ENCODE results near the gene EZH2.

DNA sequence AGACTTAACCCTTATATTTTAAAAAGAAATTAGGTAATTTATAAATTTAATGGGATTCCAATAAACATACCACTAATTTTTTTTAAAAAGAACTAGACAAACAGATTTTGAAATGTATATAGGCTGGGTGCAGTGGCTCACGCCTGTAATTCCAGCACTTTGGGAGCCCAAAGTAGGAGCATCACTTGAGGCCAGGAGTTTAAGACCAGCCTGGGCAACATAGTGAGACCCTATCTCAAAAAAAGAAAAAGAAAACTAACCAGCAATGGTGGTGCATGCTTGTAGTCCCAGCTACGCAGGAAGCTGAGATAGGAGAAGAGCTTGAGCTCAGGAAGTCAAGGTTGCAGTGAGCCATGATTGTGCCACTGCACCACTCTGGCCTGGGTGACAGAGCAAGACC lies 62.7 kb downstream of the EZH2 start:
- TF ChIP-seq EP300 (IDR thresholded peaks at IDR 0.05; ENCODE audit: borderline replicate concordance in 1 of 2, low read depth in 1 of 2, low read length in 1 of 2), result no peak
- TF ChIP-seq TAF1 (IDR thresholded peaks at IDR 0.05; ENCODE audit: borderline replicate concordance, low read depth, low read length), result no peak
- TF ChIP-seq MAX (IDR thresholded peaks at IDR 0.05; ENCODE audit: low read depth), result no peak
- TF ChIP-seq, protein P1, sequence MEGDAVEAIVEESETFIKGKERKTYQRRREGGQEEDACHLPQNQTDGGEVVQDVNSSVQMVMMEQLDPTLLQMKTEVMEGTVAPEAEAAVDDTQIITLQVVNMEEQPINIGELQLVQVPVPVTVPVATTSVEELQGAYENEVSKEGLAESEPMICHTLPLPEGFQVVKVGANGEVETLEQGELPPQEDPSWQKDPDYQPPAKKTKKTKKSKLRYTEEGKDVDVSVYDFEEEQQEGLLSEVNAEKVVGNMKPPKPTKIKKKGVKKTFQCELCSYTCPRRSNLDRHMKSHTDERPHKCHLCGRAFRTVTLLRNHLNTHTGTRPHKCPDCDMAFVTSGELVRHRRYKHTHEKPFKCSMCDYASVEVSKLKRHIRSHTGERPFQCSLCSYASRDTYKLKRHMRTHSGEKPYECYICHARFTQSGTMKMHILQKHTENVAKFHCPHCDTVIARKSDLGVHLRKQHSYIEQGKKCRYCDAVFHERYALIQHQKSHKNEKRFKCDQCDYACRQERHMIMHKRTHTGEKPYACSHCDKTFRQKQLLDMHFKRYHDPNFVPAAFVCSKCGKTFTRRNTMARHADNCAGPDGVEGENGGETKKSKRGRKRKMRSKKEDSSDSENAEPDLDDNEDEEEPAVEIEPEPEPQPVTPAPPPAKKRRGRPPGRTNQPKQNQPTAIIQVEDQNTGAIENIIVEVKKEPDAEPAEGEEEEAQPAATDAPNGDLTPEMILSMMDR (IDR thresholded peaks at IDR 0.05), result no peak
- TF ChIP-seq, protein P2, sequence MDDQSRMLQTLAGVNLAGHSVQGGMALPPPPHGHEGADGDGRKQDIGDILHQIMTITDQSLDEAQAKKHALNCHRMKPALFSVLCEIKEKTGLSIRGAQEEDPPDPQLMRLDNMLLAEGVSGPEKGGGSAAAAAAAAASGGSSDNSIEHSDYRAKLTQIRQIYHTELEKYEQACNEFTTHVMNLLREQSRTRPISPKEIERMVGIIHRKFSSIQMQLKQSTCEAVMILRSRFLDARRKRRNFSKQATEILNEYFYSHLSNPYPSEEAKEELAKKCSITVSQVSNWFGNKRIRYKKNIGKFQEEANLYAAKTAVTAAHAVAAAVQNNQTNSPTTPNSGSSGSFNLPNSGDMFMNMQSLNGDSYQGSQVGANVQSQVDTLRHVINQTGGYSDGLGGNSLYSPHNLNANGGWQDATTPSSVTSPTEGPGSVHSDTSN (IDR thresholded peaks at IDR 0.05), result no peak
- TF ChIP-seq TCF12 (IDR thresholded peaks at IDR 0.05), result no peak
- no peak for TF ChIP-seq CHD2 (IDR thresholded peaks at IDR 0.05; ENCODE audit: low read length, partially characterized antibody)
- no peak for TF ChIP-seq EZH2phosphoT487 (IDR thresholded peaks at IDR 0.05; ENCODE audit: borderline replicate concordance, low read depth)
- TF ChIP-seq POLR2AphosphoS5 (IDR thresholded peaks at IDR 0.05; ENCODE audit: low read depth, low read length), result no peak
- TF ChIP-seq SMC3 (IDR thresholded peaks at IDR 0.05; ENCODE audit: low read depth, low read length), result no peak
- TF ChIP-seq ELF1 (IDR thresholded peaks at IDR 0.05), result no peak
- TF ChIP-seq JUND (IDR thresholded peaks at IDR 0.05), result no peak
- TF ChIP-seq, protein P3, sequence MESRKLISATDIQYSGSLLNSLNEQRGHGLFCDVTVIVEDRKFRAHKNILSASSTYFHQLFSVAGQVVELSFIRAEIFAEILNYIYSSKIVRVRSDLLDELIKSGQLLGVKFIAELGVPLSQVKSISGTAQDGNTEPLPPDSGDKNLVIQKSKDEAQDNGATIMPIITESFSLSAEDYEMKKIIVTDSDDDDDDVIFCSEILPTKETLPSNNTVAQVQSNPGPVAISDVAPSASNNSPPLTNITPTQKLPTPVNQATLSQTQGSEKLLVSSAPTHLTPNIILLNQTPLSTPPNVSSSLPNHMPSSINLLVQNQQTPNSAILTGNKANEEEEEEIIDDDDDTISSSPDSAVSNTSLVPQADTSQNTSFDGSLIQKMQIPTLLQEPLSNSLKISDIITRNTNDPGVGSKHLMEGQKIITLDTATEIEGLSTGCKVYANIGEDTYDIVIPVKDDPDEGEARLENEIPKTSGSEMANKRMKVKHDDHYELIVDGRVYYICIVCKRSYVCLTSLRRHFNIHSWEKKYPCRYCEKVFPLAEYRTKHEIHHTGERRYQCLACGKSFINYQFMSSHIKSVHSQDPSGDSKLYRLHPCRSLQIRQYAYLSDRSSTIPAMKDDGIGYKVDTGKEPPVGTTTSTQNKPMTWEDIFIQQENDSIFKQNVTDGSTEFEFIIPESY (IDR thresholded peaks at IDR 0.05; ENCODE audit: borderline replicate concordance, low read depth), result no peak

All from SK-N-SH (cell line).